Activated gamma-delta T cell treated with anti-CD3 and anti-CD28 coated beads, Interleukin-2, amount 50 U/mL, for 16 hours (primary cell): ENCODE data around the gene SAAL1.

Experiments
- DNase-seq: peaks from one replicate; pipeline ENCODE4 v3.0.0-alpha.2; 2020; ENCODE audit warnings: low read depth

Gene SAAL1

DNA sequence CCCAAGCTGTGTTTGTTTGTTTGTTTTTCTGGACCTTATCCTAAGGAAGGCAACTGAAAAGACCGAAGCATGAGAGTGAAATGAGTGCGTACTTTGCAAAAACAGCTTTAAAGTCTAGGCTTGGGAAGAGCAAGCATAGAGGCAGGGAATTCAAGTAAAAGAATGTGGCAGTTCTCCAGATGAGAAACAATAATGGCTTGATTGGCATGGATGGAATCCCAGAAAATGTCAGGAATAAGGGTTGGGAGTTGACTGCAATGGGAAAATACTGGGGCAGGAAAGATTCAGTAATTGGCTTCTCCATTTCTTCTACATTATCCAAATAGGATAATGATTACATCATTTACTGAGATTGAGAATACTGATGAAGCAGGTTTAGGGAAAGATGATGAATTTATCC is 17.5 kb downstream of the SAAL1 start:
- no peak for DNase-seq

DNA sequence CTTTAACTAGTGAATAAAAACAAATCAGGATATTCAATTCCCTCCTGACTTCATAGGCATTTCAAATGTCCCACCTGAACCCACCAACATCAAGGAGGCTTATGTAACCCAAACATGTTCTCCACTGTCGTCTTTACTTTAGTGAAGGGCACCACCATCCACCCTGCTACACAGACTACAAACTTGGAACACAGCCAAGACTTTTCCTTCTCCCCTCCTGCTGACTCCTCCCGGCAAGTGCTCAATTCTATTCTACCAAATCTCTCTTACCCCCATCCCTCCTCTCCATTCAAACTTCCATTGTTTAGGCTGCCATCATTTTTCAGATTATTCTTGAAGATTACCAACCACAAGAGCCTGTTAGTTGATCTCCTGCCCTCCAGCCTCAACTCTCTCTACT is 24.3 kb downstream of the SAAL1 start:
- DNase-seq: no peak

DNA sequence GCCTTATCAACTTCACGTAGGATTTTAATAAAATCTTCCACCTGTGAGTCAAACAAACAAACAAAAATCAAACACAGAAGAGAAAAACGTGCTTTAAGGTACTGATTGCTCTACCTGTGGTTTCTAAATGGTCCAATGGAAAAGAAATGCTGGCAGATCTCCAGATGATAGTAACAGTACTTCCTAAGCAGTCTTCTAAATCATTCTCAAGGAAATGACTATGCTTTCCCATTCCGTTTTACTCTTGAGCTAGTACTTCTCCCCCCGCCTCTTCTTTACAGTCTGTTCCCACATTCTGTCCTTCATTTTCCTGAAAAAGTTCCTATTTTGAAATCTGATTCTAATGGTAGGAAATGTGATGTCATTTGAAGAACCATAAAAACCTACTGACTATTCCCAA is 25.4 kb downstream of the SAAL1 start:
- DNase-seq: no peak

DNA sequence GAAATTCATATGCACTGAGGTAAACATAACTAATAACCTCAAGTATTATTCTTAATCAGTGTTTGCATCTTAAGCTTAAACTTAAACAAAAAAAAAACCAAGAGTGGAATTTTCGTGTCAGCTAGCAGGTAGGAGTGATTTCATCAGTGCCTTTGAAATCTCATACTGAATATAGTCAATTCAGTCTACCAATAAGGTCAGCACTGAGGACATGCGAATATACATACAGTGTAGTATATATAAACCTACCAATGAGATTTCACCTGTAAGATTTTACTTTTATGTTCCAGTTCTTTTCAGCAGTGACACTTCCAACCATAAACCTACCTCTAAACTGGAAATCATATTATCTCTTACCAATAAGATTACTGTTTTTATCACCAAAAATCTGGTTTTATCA is 27.0 kb downstream of the SAAL1 start:
- DNase-seq: no peak

DNA sequence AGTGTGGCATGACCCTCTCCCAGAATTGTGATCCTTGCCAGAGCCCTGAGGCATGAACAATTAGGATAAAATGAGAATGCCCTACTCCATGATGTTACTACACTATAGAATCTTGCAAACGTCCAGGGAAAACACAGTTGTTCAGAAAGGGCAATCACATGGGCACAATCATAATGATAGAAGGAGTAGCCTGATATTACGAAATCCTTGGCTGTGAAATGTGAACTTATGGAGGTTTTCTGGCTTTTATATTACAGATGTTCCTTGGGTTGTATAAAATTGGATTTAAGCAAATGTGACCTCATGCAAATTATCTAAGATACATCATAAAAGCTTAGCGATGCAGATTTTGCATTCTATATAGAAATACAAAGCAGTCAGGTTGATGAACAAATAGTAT is 30.4 kb downstream of the SAAL1 start:
- no peak for DNase-seq

DNA sequence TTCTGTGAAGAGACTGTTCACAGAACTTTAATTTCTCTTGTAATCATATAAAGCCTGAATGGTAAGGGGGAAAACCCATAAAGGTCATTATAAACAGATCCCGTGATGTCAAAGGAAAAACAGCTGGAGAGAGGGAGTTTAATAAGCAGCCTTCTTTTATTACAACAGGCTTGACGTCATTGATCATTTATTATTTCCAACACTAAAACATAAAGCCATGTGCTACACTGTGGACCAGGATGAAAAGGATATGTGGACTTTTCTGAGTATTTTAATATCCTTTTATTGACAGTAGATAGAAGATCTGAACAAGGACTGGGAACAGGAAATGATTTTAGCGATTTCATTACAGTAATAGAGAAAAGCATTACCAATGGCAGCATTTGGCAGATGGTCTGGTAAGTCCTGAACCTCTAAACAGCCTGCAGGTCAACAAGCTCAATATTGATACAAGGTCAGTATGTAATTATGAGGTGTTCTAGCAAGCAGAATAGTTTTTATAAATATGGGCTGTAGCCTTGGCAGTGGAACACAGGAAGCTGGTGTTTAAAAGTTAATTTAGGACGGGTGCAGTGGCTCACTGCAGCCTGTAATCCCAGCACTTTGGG is 34.7 kb downstream of the SAAL1 start:
- DNase-seq: no peak

DNA sequence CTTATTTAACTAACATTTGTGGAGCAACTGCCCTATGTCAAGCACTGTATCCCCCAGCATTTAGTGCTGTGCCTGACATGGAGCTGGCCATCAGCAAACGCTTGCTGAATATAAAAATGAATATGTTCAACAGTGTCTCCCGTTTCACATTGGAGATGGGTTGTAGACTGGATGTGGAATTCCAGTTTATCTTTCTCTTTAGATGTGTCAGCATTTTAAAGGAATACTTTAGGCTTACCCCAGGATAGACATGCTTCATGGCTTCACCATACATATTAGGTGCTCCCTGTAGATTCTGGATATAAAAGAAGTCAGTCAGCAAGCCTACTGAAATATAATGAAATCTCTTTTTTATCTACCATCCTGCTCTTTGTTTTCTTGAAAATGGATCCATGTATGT is 38.5 kb downstream of the SAAL1 start:
- no peak for DNase-seq

DNA sequence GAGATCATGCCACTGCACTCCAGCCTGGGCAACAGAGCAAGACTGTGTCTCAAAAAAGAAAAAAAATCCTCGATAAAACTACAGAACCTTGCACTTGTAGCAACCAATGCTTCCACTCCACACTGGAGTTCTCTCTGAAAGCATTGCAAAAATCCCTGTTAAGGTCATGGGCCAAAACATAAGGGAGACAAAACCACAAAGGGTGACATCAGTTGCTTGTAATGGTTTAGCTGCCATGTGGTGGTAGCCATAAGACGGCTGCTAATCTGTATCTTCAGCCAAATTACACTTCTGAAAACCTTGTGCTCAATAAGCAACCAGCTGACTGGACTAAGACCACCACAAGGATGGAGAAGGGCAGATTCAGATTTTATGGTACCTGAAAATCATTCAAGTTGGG is 39.3 kb downstream of the SAAL1 start:
- DNase-seq: no peak

DNA sequence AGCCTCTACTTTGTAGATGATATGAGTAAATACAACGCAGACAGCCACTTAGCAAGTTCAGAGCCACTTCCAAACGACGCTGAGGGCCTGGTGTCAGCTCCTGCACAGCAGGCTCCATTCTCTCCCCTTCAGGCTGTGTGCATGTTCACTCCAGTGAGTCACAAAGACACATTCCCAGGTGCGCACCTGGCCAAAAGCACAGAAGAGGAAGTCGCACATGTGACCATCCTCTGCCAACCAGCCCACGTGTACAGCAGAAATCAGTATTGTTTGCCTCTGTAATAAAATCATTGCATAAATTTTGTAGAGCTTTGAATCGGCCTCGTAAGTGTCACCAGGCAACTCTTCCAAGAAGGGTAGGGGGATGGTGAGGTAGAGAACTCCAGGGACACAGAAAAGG is 40.3 kb downstream of the SAAL1 start:
- no peak for DNase-seq

DNA sequence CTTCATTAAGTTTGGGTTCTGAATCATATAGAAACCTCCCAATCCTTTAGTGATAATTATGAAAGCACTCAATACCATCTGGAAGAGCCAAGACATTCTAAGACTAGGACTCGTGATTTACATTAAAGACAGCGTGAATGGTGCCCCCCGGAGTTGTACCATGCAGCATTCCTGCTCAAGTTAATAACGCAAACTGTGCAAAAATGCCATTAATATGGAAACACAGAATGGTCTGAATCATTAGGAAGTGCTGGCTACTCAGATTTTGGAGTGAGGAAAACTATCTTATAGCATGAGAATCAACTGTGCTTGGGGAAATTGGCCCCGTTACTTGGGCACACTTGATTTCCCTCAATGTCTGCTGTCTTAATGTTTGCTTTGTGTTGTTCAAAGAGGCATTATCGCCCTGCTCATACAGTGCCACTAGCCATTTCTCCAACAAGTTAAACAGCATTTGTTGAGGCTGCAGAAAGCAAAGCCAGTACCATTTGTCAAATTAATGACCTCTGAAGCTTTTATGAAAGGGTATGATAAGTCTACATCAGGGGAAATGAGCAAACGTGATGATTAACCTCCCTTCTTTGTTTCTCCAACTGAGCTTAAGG is 41.3 kb downstream of the SAAL1 start:
- DNase-seq: no peak

DNA sequence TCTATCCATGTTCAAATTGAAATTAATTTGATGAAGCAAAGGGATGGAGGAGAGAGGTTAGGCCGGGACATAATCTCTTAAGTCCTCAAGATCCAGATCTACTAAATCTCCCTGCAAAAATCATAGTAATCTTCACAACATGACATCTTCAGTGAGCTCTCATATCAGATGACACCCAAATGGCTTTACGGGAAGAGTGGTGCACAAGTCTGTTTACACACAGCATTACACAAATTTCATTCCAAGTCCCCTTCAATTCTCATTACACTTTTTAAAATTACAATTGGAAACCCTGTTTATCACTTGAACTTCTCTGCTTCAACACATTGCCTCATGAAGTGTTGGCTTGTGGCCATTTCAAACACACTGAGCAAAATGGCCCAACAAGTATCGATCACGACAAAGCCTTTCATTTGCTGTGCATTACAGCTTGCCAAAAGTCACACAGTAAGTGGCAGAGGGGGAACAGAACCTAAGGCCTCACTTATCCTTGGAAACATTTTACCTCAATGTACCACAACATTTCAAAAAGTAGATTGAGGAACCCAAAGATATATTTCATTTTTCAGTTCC is 41.9 kb downstream of the SAAL1 start:
- DNase-seq: no peak

DNA sequence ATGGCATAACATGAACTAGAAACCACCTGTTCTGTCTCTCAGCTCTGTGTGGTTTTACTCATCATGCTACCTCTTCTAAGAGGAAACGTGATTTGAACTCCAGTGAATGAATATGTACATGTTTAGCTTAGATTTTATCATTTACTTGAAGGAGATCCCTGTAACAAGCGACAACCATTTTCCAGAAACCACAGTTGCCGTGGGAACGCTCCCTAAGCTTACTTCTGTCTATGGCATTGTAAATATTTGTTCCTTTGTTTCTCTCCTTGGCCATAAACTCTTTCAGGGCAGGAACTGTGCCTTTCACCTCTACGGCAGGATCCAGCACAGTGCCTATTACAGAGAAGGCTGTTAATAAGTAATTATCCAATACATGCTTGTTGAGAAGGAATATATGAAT is 42.8 kb downstream of the SAAL1 start:
- DNase-seq: no peak

DNA sequence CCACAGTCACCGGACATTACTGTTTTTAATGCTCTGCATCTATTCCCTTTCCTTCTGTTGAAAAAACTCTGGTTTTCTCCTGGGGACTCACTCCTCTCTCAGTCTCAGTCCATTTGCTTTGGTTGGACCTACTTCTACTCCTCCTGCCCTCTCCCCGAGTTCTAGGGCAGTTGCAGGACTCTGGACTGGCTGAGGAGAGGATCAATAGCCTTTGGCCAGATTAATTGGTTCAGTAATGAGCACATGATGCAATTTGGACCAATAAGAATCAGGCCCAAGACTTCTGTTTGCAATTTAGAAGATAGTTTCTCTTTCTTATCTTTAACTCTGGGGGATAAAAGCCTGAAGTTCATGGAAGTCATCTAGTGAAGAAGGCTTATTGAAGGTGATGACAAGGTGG is 44.5 kb downstream of the SAAL1 start:
- DNase-seq: no peak

DNA sequence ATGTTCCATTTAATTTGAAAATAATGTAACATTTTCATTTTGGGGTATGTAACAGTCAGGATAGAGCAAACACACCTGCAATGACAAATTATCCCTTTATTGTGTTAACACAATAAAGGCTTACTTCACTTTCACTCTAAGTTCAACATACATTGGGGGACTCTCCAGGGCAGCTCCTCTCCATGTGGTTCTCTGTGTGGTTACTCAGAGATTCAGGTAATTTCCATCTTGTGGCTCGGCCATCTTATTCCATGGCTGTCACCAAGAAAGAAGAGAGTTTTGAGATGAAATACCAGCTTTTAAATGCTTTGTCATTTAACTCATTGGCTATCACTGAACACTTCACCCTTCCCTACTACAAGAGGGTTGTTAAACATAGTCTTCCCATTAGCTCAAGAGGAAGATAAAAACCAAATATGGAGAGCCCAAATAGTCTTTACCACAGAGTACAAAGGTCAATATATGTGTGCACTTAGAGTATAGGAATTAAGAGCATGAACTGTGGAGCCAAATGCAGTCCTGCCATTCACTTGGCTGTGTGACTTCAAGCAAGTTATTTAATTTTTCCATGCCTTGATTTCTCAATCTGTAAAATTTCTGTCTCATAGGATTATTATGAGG is 49.2 kb downstream of the SAAL1 start:
- no peak for DNase-seq

DNA sequence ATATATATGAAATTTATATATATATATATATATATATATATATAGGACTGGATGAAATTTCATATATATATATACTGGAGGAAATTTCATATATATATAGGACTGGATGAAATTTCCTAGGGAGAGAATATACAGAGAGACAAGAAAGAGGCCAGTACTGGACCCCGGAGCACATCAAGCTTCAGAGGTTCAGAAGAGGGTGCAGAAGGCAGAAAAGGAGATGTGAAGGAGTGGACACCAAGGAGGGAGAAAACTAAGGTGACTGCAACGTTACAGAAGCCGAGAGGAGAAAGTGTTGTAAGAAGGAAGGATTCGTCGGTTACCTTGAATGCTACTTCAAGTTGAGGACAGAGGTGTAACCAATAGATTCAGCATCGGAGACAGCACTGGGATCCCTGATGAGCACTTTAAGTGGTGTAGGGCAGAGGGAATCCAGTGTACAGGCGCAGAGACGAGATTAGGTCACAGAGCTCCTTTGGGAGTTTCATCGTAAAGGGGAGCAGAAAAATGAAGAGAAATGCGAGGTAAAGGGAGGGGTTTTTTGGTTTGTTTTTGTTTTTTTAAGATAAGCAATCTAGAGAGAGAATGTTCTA is 51.3 kb downstream of the SAAL1 start:
- no peak for DNase-seq

DNA sequence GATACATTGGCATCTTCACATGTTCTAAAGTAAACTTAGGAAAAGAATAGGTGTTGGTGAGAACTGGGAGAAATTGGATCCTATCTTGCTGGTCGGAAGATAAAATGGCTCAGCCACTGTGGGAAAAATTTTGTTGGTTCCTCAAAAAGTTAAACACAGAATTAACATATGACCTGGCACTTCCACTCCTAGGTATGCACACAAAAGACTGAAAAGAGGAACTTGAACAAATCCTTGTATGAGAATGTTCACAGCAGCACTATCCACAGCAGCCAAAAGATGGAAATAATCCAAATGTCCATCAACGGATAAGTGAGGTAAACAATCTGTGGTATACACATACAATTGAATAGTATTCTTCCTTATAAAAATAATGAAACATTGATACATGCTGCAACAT is 55.0 kb downstream of the SAAL1 start:
- no peak for DNase-seq

DNA sequence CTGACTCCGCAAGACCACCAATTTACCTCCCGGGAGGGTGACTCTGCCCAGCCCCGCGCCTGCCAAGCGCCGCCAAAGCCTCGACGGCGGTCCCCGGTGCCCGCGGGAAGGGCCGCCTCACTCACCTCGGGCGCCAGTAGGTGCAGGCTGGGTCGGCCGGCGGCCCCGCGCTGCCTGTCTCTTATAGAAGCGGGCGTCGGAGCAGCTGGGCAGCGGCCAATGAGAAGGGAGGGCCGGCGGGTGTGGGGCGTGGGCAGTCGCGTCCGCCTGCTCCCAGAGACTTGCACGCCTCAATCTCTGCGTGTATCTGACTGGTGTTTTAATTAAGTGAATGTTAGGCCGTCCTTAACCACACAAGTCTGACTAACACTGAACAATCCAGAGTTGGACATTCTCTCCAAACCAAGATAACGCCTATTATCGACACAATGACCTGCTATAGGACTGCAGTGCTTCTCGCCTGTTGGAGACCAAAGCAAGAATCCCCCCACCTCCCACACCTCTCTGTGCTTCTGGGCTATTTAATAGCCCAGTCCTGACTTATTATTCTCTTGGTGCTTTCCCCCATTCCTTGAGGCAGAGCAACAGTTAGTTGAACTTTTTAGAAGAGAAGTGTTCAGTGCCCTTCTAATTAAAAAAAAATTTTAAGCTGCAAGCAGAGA is 59.6 kb downstream of the SAAL1 start, which contains the start of gene TPH1:
Gene TPH1, minus strand, starts transcription at position 154 of the 662 bp plus-strand sequence. CDS start 5,507 bp downstream, outside the sequence.
- DNase-seq: no peak

DNA sequence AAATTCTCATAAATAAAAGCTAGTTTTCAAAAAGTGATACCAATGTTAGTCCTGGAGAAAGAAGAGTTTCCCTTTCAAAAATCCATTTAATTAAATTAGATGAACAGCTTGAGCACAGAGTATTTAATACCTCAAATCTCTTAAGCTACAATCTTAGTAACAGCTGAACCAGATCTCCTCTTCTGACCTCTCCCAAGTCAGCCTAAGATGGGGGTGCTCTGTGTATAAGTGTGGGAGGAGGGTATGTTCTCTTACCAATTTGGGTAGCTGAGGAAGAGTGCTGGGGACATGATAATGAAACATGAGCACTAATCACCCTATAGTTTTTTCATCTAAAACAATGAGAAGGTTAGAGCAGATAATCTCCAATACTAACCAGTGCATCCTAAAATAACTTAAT is 69.4 kb downstream of the SAAL1 start:
- DNase-seq: no peak
